ENCODE results near the gene SRPK2. TPM values are rescaled to one million over a fixed set of nuclear protein-coding genes. Genes with fewer than 3 reads are reported as not detected.

SRPK2 gene
- total and polyA plus RNA-seq, 4 donors = 7.8 to 19.7 (median 16.7) TPM

- TF ChIP-seq REST (IDR thresholded peaks at IDR 0.05) (no peak), YY1 (IDR thresholded peaks at IDR 0.05) (no peak), FOXA1 (IDR thresholded peaks at IDR 0.05) (no peak), ATF3 (IDR thresholded peaks at IDR 0.05) (no peak), RXRA (IDR thresholded peaks at IDR 0.05) (no peak), EGR1 (IDR thresholded peaks at IDR 0.05; ENCODE audit: low read depth in 2 of 2) (no peak)
Measured at GRCh38 chr7:105402221-105403095, 13.7 kb upstream of the SRPK2 start (continued).

GRCh38 chr7:105399043-105399725 lies 10.5 kb upstream of the SRPK2 start:
- WGBS = 91% methylated on average over 3 of the region's 3 CpGs
- Histone ChIP-seq H3K36me3 (ENCODE audit: control insufficient read depth in 4 of 4, insufficient read depth in 3 of 4, low read depth in 1 of 4, low read length in 3 of 4) (no peaks in the 10 kb centered on the region), H3K9me3 (ENCODE audit: control insufficient read depth in 4 of 4, low read length in 3 of 4) (no peaks in the 10 kb centered on the region), H3K9ac (ENCODE audit: low read depth in 1 of 2, low read length in 2 of 2) (no peak overlapping the region), H3K27ac (ENCODE audit: low read depth in 1 of 2, low read length in 2 of 2) (no peak overlapping the region), H3K4me1 (ENCODE audit: control insufficient read depth in 4 of 4, insufficient read depth in 4 of 4, low read length in 3 of 4) (no peaks in the 10 kb centered on the region), H3K27me3 (ENCODE audit: control insufficient read depth in 4 of 4, insufficient read depth in 4 of 4, low read length in 3 of 4) (no peaks in the 10 kb centered on the region), H3K4me3 (ENCODE audit: low read depth in 1 of 3, low read length in 3 of 3) (no peak overlapping the region)
- no peak for DNase-seq (ENCODE audit: low spot score)
- TF ChIP-seq FOXA2 (IDR thresholded peaks at IDR 0.05) (no peak), RAD21 (IDR thresholded peaks at IDR 0.05) (peak; percentile 54 to 56), JUND (IDR thresholded peaks at IDR 0.05) (no peak), ATF3 (IDR thresholded peaks at IDR 0.05) (no peak), ZBTB33 (IDR thresholded peaks at IDR 0.05) (no peak), YY1 (IDR thresholded peaks at IDR 0.05) (no peak), TAF1 (conservative IDR thresholded peaks at IDR 0.05) (no peak), FOXA1 (IDR thresholded peaks at IDR 0.05) (no peak), RXRA (IDR thresholded peaks at IDR 0.05) (no peak), CTCF (IDR thresholded peaks at IDR 0.05; ENCODE audit: low read depth, low read length, missing input control) (peak; percentile 21), EGR1 (IDR thresholded peaks at IDR 0.05; ENCODE audit: low read depth in 2 of 2) (no peak), NR2F2 (IDR thresholded peaks at IDR 0.05) (no peak)
